ENCODE results near the gene SPATA32.

The SPATA32 gene

GRCh38 chr17:45286286-45286685 lies 24.4 kb upstream of the SPATA32 start:
- peaks cover 89% of the 10 kb centered on the region for H3K36me3 ChIP-seq (ENCODE audit: low read depth)
- ATAC-seq (ENCODE audit: low read depth) = no peak
- H3K9me3 ChIP-seq (ENCODE audit: severe bottlenecking) = no peaks in the 10 kb centered on the region
- H3K4me3 ChIP-seq (ENCODE audit: severe bottlenecking) = no peak overlapping the region
- no peak for DNase-seq (ENCODE audit: low spot score)
- no peaks in the 10 kb centered on the region for H3K27me3 ChIP-seq (ENCODE audit: insufficient read depth, poor library complexity, severe bottlenecking)
- TF ChIP-seq CTCF (IDR thresholded peaks at IDR 0.05; ENCODE audit: poor library complexity, severe bottlenecking) = no peak
- H3K4me1 ChIP-seq (ENCODE audit: insufficient read depth, poor library complexity, severe bottlenecking) = peaks cover 9% of the 10 kb centered on the region
- H3K27ac ChIP-seq (ENCODE audit: poor library complexity, severe bottlenecking) = no peak overlapping the region

DNA sequence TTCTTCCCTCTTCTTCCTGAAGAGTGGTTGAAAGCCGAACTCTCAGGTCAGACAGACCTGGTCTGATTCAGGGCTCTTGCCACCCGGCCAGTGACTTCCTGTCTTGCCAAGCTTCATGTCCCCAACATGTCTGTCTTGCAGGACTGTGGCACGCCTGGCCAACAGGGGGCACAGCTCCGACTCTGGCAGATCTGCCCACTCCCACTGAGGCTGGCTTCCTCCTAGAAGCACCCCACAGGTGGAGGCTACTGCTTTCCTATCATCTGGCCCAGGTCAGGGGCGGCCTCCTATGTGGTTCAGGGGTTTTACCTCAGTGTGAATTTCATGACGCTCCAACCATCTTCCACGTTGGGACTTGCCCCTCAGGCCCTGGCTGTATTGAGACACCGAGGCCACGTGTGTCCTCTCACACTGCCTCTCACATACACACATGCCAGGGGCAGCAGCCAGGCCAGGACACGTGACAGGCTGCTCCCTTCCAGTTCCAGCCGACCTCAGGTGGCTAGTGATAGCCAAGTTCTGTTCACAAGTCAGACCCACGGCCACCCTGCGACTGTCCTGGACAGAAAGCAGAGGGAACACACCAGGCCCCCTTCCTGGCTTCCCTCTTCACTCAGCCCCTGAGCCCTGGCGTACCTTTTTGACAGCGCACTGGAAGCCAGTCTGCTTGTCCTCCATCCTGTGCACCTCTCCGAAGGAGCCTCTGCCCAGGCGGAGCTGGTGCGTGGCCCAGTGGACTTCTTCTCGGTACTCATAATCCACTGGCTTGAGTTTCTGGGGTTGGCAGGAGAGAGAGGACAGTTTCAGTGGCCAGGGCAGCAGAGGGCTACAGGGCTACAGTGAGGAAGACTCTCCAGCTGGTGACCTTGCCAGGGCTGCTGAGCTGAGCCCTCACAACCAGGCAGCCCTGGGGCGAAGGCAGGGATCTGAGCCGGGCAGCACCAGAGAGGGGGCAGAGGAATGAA lies 22.6 kb upstream of the SPATA32 start:
- peak; percentile 42 for TF ChIP-seq CTCF (IDR thresholded peaks at IDR 0.05; ENCODE audit: poor library complexity, severe bottlenecking)
- Histone ChIP-seq H3K27ac (ENCODE audit: poor library complexity, severe bottlenecking) (peak overlapping the region; percentile 28), H3K27me3 (ENCODE audit: insufficient read depth, poor library complexity, severe bottlenecking) (no peaks in the 10 kb centered on the region), H3K9me3 (ENCODE audit: severe bottlenecking) (no peaks in the 10 kb centered on the region), H3K4me1 (ENCODE audit: insufficient read depth, poor library complexity, severe bottlenecking) (peaks cover 9% of the 10 kb centered on the region), H3K4me3 (ENCODE audit: severe bottlenecking) (no peak overlapping the region), H3K36me3 (ENCODE audit: low read depth) (peaks cover 85% of the 10 kb centered on the region)
- DNase-seq (ENCODE audit: low spot score) (no peak), ATAC-seq (ENCODE audit: low read depth) (peak; percentile 93)

- H3K27me3 ChIP-seq (ENCODE audit: insufficient read depth, poor library complexity, severe bottlenecking) = no peaks in the 10 kb centered on the region
- no peak for TF ChIP-seq CTCF (IDR thresholded peaks at IDR 0.05; ENCODE audit: poor library complexity, severe bottlenecking)
- no peaks in the 10 kb centered on the region for H3K9me3 ChIP-seq (ENCODE audit: severe bottlenecking)
- peak overlapping the region; percentile 28 for H3K27ac ChIP-seq (ENCODE audit: poor library complexity, severe bottlenecking)
- peaks cover 9% of the 10 kb centered on the region for H3K4me1 ChIP-seq (ENCODE audit: insufficient read depth, poor library complexity, severe bottlenecking)
- H3K36me3 ChIP-seq (ENCODE audit: low read depth) = peaks cover 79% of the 10 kb centered on the region
- ATAC-seq (ENCODE audit: low read depth) (no peak), DNase-seq (ENCODE audit: low spot score) (no peak)
- no peak overlapping the region for H3K4me3 ChIP-seq (ENCODE audit: severe bottlenecking)
Measured at GRCh38 chr17:45283711-45284110, 21.8 kb upstream of the SPATA32 start.

DNA sequence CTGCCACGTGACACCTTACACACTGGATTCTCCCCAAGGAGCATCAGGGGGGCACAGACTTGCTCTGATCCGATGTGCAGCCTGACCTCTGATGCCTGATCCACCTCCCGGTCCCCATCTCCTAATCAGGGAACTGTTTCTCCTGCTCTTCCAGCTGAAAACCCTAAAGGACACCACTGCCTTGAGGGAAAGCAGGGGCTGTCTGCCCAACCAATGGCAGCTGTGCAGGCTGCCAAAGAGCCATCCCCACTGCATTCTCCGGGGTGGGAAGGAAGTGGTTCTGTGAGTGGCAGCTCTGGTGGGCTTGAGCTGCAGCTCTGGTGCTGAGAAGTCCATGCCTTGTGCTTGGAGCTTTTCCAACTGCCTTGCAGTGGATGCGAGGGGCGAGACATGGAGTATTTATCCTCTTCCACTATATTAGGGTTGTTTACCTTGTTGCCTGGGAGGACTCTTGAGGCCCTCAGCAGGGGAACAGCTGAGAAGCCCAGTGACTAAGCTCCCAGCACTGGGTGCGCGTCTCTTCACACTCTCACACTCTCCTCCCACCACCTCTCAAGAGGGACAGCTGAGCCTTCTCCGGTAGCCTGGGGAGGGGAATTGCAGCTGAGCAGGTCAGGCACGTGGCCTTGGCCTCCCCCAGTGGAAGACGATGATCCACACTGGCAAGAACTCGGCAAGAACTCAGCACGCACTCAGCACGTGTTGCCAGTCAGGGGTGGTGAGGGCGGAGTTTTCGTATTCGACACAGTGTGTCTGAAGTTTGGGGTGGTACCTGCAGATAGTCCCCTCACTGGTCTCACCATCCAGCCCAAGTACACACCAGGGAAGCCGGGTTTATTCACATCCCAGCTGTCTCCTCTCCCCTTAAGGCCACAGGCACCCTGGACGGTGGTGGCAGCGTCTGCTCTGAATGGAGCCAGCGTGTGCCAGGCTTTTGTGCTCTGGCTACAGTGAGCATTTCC lies 21.1 kb upstream of the SPATA32 start:
- no peaks in the 10 kb centered on the region for H3K27me3 ChIP-seq (ENCODE audit: insufficient read depth, poor library complexity, severe bottlenecking)
- TF ChIP-seq CTCF (IDR thresholded peaks at IDR 0.05; ENCODE audit: poor library complexity, severe bottlenecking) = no peak

More for the DNA sequence above, 21.1 kb upstream of the SPATA32 start:
- Histone ChIP-seq H3K4me1 (ENCODE audit: insufficient read depth, poor library complexity, severe bottlenecking) (peaks cover 9% of the 10 kb centered on the region), H3K27ac (ENCODE audit: poor library complexity, severe bottlenecking) (no peak overlapping the region), H3K36me3 (ENCODE audit: low read depth) (peaks cover 74% of the 10 kb centered on the region), H3K4me3 (ENCODE audit: severe bottlenecking) (no peak overlapping the region), H3K9me3 (ENCODE audit: severe bottlenecking) (no peaks in the 10 kb centered on the region)
- DNase-seq (ENCODE audit: low spot score) (no peak), ATAC-seq (ENCODE audit: low read depth) (no peak)
